ENCODE data around the gene ZBTB46.

Gene ZBTB46

DNA sequence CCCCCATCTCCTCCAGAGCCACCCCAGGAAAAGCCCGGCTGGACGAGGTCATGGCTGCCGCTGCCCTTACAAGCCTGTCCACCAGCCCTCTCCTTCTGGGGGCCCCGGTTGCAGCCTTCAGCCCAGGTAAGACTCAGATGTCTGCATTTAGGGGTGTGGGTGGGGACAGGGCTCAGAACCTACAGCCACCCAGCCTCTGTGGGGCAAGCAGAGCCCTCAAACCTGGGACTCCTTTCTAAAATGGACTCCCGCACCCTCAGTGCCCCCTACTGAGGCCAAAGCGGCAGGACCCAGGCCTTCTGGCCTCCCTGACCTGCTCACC, 89.7 kb downstream of the ZBTB46 start:
- H3K27ac ChIP-seq (ENCODE audit: low read length), result no peak overlapping the region
- peaks cover 29% of the 10 kb centered on the region for H3K4me1 ChIP-seq (ENCODE audit: low read length)
- peaks cover 15% of the 10 kb centered on the region for H3K36me3 ChIP-seq (replicated peaks; ENCODE audit: low read depth, low read length)
- no peaks in the 10 kb centered on the region for H4K20me1 ChIP-seq (ENCODE audit: insufficient read depth, low read length)
- no peak overlapping the region for H2AFZ ChIP-seq (ENCODE audit: low read depth, low read length)
- no peak overlapping the region for H3K9ac ChIP-seq (ENCODE audit: low read length)
- peak overlapping the region; percentile 89; the same call in 1 of the 2 replicates for H3K4me3 ChIP-seq (ENCODE audit: low read length)
- H3K9me3 ChIP-seq (ENCODE audit: insufficient read depth, low read length), result no peaks in the 10 kb centered on the region
- peak overlapping the region; percentile 84 for H3K4me2 ChIP-seq (ENCODE audit: low read length)
- H3K79me2 ChIP-seq (ENCODE audit: low read length), result no peaks in the 10 kb centered on the region
- no peak for TF ChIP-seq EZH2phosphoT487 (IDR thresholded peaks at IDR 0.05; ENCODE audit: low read depth)
- TF ChIP-seq, protein P1, sequence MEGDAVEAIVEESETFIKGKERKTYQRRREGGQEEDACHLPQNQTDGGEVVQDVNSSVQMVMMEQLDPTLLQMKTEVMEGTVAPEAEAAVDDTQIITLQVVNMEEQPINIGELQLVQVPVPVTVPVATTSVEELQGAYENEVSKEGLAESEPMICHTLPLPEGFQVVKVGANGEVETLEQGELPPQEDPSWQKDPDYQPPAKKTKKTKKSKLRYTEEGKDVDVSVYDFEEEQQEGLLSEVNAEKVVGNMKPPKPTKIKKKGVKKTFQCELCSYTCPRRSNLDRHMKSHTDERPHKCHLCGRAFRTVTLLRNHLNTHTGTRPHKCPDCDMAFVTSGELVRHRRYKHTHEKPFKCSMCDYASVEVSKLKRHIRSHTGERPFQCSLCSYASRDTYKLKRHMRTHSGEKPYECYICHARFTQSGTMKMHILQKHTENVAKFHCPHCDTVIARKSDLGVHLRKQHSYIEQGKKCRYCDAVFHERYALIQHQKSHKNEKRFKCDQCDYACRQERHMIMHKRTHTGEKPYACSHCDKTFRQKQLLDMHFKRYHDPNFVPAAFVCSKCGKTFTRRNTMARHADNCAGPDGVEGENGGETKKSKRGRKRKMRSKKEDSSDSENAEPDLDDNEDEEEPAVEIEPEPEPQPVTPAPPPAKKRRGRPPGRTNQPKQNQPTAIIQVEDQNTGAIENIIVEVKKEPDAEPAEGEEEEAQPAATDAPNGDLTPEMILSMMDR (IDR thresholded peaks at IDR 0.05; ENCODE audit: low read depth, low read length), result no peak
- no peaks in the 10 kb centered on the region for H3K27me3 ChIP-seq (ENCODE audit: low read depth, low read length)

DNA sequence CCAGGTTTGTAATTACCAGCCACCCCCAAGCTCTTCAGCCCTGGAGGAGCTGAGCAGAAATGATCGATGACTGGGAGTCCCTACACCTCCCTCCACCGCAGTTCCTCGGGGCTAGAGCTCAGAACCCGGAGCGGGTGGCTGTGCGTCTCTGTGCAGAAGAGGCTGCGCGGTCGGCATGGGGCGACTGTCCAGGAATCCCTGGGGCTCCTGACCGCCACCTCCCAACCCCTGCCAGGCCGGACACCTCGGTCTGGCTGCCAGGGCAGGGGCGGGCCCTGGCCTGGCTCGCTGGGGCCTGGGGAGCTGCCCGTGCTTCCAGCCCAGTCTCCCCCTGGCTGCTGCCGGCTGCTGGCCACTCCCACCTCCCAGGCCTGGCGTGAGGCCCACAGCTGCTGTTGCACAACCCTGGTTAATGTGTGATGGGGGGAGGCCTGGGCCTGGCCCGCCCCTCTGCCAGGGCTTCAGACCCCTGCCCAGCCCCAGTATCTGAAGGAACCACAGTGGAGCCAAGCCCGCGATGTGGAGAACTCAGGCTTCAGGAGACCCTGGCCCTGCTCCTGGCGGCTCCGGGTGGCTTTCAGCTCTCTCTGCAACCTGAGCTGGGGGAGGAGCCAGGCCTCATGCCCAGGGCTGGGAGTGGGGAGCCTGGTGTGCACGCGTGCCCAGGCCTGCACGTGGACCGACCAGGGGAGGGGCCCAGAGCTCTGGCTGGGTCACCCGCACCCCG, 90.3 kb downstream of the ZBTB46 start:
- Histone ChIP-seq H4K20me1 (ENCODE audit: insufficient read depth, low read length) (no peaks in the 10 kb centered on the region), H3K4me2 (ENCODE audit: low read length) (peak overlapping the region; percentile 84), H3K9ac (ENCODE audit: low read length) (peak overlapping the region; percentile 70), H3K9me3 (ENCODE audit: insufficient read depth, low read length) (no peaks in the 10 kb centered on the region), H2AFZ (ENCODE audit: low read depth, low read length) (no peak overlapping the region), H3K27ac (ENCODE audit: low read length) (peak overlapping the region; percentile 20), H3K79me2 (ENCODE audit: low read length) (no peaks in the 10 kb centered on the region), H3K27me3 (ENCODE audit: low read depth, low read length) (no peaks in the 10 kb centered on the region), H3K4me3 (ENCODE audit: low read length) (peak overlapping the region; percentile 89), H3K36me3 (replicated peaks; ENCODE audit: low read depth, low read length) (peaks cover 17% of the 10 kb centered on the region), H3K4me1 (ENCODE audit: low read length) (peaks cover 34% of the 10 kb centered on the region)
- TF ChIP-seq EZH2phosphoT487 (IDR thresholded peaks at IDR 0.05; ENCODE audit: low read depth), result no peak
- TF ChIP-seq, protein P1 (IDR thresholded peaks at IDR 0.05; ENCODE audit: low read depth, low read length), result no peak

DNA sequence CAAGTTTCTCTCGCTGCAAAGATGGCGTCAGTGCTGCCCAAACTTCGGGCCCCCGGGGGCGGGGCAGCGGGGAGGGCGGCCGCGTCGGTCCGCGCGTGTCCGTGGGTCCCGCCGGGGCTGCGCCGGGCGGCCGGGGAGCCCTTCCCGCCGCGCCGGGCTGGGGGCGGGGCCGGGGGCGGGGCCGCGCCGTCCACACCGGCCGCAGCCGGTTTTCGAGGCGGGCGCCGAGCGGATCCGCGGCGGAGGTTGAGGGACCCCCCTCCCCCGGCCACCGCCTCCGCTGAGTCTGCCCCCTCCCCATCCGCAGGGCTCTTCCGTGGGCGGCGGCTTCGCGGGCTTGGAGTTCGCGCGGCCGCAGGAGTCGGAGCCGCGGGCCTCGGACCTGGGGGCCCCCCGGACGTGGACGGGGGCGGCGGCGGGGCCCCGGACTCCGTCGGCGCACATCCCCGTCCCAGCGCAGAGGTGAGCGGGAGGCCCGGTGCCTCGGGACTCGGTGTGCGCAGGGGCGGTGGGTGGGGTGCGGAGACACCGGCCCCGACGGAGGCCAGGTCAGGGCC, 90.9 kb downstream of the ZBTB46 start:
- Histone ChIP-seq H3K4me3 (ENCODE audit: low read length) (peak overlapping the region; percentile 89), H3K79me2 (ENCODE audit: low read length) (no peaks in the 10 kb centered on the region), H3K27me3 (ENCODE audit: low read depth, low read length) (no peaks in the 10 kb centered on the region), H3K9ac (ENCODE audit: low read length) (peak overlapping the region; percentile 70), H3K9me3 (ENCODE audit: insufficient read depth, low read length) (no peaks in the 10 kb centered on the region), H3K4me1 (ENCODE audit: low read length) (peaks cover 36% of the 10 kb centered on the region), H3K4me2 (ENCODE audit: low read length) (peak overlapping the region; percentile 84), H3K36me3 (replicated peaks; ENCODE audit: low read depth, low read length) (peaks cover 17% of the 10 kb centered on the region), H2AFZ (ENCODE audit: low read depth, low read length) (no peak overlapping the region), H3K27ac (ENCODE audit: low read length) (peak overlapping the region; percentile 20), H4K20me1 (ENCODE audit: insufficient read depth, low read length) (no peaks in the 10 kb centered on the region)
- no peak for TF ChIP-seq EZH2phosphoT487 (IDR thresholded peaks at IDR 0.05; ENCODE audit: low read depth)
- TF ChIP-seq, protein P1 (IDR thresholded peaks at IDR 0.05; ENCODE audit: low read depth, low read length), result no peak

DNA sequence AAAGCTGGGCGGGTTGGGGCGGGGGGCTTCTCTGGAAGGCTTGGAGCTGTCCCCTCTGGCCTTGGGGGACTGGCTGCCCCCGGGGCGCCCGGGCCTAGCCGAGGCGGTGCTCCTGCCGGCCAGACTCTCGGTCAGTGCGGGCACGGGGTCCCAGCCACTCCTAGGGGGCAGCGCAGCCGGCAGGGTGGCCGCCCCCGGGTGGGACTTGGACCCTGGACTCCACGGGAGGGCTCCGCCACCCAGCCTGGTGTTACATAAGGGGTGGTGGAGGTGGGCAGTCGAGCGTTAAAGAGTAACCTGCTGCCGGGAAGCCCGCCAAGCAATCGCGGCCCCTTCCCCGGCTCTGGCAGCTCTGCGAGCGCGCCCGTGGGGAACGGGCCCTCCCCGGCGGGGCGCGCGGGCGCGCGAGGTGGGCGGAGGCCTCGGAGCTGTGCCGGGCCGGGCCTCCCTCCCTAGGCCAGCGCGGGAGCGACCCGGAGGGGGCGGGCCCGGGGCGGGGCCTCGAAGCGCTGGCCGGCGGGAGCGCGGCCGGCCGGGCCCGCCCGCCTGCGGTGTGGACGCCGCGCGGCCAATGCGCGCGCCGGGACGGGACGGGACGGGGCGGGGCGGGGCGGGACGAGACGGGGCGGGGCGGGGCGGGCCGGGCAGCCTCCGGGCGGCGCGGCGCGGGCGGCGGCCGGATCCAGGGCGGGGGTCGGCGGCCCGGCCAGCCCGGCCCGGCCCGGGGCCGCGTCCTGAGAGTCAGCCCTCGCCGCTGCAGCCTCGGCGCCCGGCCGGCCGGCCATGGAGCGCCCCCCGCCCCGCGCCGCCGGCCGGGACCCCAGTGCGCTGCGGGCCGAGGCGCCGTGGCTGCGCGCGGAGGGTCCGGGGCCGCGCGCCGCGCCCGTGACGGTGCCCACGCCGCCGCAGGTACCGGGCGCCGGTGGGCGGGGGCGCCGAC, 91.7 kb downstream of the ZBTB46 start, which contains the start of gene SLC2A4RG:
TSS of gene SLC2A4RG (plus strand) at position 647 of the 940 bp plus-strand sequence. CDS start at position 784, 137 bp downstream.
- Histone ChIP-seq H3K79me2 (ENCODE audit: low read length) (no peaks in the 10 kb centered on the region), H2AFZ (ENCODE audit: low read depth, low read length) (no peak within 1 kb of the TSS), H4K20me1 (ENCODE audit: insufficient read depth, low read length) (no peaks in the 10 kb centered on the region), H3K36me3 (replicated peaks; ENCODE audit: low read depth, low read length) (peaks cover 17% of the 10 kb centered on the region), H3K27ac (ENCODE audit: low read length) (peak within 1 kb of the TSS; percentile 45), H3K9ac (ENCODE audit: low read length) (peak within 1 kb of the TSS; percentile 76), H3K27me3 (ENCODE audit: low read depth, low read length) (no peaks in the 10 kb centered on the region), H3K4me1 (ENCODE audit: low read length) (peaks cover 36% of the 10 kb centered on the region), H3K4me3 (ENCODE audit: low read length) (peak within 1 kb of the TSS; percentile 89), H3K9me3 (ENCODE audit: insufficient read depth, low read length) (no peaks in the 10 kb centered on the region), H3K4me2 (ENCODE audit: low read length) (peak within 1 kb of the TSS; percentile 91)
- TF ChIP-seq, protein P1 (IDR thresholded peaks at IDR 0.05; ENCODE audit: low read depth, low read length), result no peak
- no peak for TF ChIP-seq EZH2phosphoT487 (IDR thresholded peaks at IDR 0.05; ENCODE audit: low read depth)
